LNCaP clone FGC (cell line): ENCODE results near the gene BRD4.
A peak's percentile ranks its signal among the peaks of the same experiment; 100 is the strongest.

ENCODE experiments used
- DNase-seq: peaks from one replicate; pipeline ENCODE4 v3.0.0-alpha.2; 2011; ENCODE audit warnings: low read depth
- H3K4me3 ChIP-seq: 2 replicates; pipeline ENCODE4 v1.5.1; 2011; ENCODE audit warnings: mild to moderate bottlenecking, low read depth, low read length, control low read depth
- CTCF ChIP-seq: IDR thresholded peaks from 2 replicates; pipeline ENCODE4 v1.5.1; 2012; ENCODE audit warnings: mild to moderate bottlenecking; ENCODE audit not compliant: control insufficient read depth, insufficient read depth; ENCODE audit errors: extremely low read depth

The BRD4 gene

GRCh38 chr19:15212711-15213110 is 119.6 kb downstream of the BRD4 start:
- DNase-seq, result no peak
- no peak for TF ChIP-seq CTCF
- H3K4me3 ChIP-seq, result no peak overlapping the region

DNA sequence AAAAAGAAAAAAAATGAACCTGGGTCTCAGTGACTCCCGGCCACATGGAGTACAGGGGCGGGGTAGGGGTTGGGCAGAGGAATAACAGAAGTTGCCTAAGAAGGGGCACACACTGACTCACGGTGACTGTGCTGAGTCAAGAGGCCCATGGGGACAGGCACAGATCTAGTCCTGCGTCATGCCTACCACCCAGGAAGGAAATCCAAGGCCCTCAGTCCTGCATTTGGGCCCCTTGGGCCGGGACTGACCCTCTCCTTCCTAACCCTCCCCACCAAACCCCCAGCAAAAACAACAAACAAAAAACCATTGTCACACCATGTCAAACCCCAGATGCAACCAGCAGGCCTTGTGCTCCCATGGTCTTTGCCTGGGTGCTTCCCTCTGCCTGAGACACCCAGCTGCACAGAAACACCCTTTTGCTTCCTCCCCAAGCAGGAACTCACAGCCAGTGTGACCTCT is 122.0 kb downstream of the BRD4 start:
- TF ChIP-seq CTCF, result no peak
- H3K4me3 ChIP-seq, result no peak overlapping the region
- DNase-seq, result no peak

DNA sequence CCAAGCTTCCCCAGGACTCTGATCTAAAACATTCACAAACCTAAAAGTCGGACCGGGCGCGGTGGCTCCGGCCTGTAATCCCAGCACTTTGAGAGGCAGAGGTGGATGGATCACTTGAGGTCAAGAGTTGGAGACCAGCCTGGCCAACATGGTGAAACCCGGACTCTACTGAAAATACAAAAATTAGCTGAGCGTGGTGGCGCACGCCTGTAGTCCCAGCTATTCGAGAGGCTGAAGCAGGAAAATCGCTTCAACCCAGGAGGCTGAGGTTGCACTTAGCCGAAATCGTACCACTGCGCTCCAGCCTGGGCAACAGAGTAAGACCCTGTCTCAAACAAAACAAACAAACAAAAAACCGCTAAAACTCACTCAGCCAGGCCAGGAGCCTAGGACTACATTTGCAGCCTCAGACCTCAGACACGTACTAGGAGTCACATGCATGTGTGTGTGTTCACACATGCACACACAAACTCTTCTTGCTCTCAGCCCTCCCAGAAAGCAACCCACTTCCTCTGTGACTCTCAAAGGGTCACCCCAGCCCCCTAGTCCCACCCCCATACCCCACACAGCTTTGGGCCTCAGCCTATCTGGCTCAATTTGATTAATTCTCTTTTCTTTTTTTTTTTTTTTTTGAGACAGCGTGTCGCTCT is 130.8 kb downstream of the BRD4 start:
- TF ChIP-seq CTCF, result no peak
- H3K4me3 ChIP-seq, result peak overlapping the region; percentile 35; the same call in 1 of the 2 replicates
- no peak for DNase-seq

DNA sequence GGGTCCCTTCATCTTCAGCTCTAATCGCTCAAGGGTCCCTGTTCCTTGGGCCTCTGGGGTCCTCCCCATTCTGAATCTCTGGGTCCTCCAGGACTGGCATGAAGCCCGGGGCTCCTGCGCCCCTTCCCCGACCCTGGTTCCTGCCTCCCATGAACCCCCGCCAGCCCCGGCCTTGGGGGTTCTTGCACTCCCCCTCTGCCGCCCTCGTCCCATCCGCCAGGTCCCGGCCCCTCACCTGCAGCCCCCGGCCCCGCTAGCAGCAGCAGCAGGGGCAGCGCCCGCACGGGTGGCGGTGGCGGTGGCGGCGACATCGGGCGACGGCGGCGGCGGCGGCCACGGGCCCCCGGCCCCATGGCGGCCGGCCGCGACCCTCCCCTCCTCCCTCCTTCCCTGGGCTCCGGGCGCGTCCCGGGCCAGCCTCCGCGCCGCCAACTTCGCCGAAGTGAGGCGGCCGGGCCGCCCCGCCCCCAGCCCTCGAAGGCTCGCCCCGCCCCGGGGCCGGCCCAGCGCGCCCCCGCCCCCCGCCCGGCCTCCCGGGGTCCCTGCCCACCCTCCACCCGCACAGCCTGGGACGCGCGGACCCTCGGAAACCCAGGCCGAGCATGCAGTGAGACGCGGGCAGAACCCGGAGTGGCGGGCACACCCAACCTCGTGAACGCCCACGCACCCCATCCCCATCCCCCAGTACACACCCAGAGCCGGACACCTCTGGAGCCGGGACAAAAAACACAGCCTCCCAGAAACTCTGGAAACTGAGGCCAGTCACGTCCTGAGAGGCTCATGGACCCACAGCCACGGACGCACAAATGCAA is 131.6 kb downstream of the BRD4 start, which contains the start of gene NOTCH3:
TSS of gene NOTCH3 (minus strand) at position 443 of the 812 bp plus-strand sequence. CDS start at position 353, 90 bp downstream.
- no peak for TF ChIP-seq CTCF
- H3K4me3 ChIP-seq, result peak within 1 kb of the TSS; percentile 66
- DNase-seq, result no peak

DNA sequence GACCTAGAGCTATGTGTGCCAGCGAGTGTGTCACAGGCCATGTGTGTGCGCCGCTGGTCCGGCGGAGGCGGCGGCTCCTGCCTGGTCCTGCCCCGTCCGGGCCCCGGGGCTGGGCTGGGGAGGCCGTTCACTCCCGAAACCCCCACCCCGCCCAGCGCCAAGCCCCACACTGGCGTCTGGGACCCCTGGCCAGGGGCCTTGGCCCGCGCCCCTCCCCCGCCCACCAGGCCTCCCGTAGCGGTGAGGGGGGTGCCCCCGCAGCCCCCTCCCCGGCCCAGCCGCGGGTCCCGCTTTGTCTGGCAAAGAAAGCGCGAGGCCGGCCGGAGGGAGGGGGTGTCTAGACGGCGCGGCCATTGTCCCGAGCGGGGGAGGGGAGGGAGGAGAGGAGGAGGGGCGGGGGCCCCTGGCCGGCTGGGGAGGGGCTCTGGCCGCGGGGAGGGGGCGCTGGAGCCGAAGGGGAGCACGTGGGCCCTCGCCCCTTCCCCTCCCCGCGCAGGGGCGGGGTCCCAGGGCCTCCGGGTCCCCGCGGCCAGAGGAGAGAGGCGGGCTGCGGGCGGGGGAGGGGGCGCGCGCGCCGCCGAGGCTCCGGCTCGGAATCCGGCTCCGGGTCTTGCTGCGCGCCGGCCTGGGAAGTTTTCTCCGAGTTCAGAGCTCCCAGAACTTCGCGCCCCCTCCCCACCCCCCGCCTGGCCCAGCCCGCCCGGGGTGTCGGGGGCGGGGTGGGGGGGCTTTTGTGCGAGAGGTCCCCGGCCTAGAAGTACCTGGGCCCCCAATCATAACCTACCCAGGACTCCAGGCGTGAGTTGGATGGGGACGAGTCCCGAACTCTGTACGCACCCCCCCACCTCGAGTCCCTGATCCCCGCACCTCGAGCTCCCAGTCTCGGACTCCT is 132.4 kb downstream of the BRD4 start:
- no peak for TF ChIP-seq CTCF

GRCh38 chr19:15198951-15199660 is 133.2 kb downstream of the BRD4 start:
- H3K4me3 ChIP-seq, result peak overlapping the region; percentile 66
- DNase-seq, result no peak
- no peak for TF ChIP-seq CTCF

More for the DNA sequence above, 132.4 kb downstream of the BRD4 start:
- peak overlapping the region; percentile 66 for H3K4me3 ChIP-seq
- DNase-seq, result no peak
